ENCODE data around the gene CDKN1C.

GRCh38 chr11:2923446-2924375 is 38.1 kb upstream of the CDKN1C start:
- TF ChIP-seq RAD21 (IDR thresholded peaks at IDR 0.05 in 1 of 2, conservative IDR thresholded peaks at IDR 0.05 in 1 of 2; ENCODE audit: low read depth in 2 of 2, low read length in 2 of 2) (no peak), POLR2A (IDR thresholded peaks at IDR 0.05; ENCODE audit: control extremely low read depth in 1 of 2, low read depth in 2 of 2, low read length in 2 of 2) (no peak), CTCF (IDR thresholded peaks at IDR 0.05; ENCODE audit: control extremely low read depth in 1 of 3, insufficient read depth in 1 of 3, low read depth in 1 of 3, low read length in 3 of 3) (no peak), CTBP2 (IDR thresholded peaks at IDR 0.05; ENCODE audit: borderline replicate concordance, insufficient read depth, insufficient read length, low read length) (no peak), EP300 (IDR thresholded peaks at IDR 0.05; ENCODE audit: borderline replicate concordance in 1 of 2, low read depth in 2 of 2, low read length in 2 of 2) (no peak), SIN3A (conservative IDR thresholded peaks at IDR 0.05 in 1 of 2, IDR thresholded peaks at IDR 0.05 in 1 of 2; ENCODE audit: low read depth in 1 of 2, low read length in 2 of 2) (no peak), EZH2 (IDR thresholded peaks at IDR 0.05; ENCODE audit: low read depth, low read length, severe bottlenecking) (no peak), CEBPB (IDR thresholded peaks at IDR 0.05; ENCODE audit: low read depth, low read length) (no peak), POLR2AphosphoS5 (IDR thresholded peaks at IDR 0.05; ENCODE audit: low read depth, low read length) (no peak), BACH1 (IDR thresholded peaks at IDR 0.05; ENCODE audit: low read length) (no peak), CHD2 (IDR thresholded peaks at IDR 0.05; ENCODE audit: low read length) (no peak), RFX5 (IDR thresholded peaks at IDR 0.05; ENCODE audit: borderline replicate concordance, low read depth, low read length) (no peak), JUND (IDR thresholded peaks at IDR 0.05; ENCODE audit: low read length) (no peak), TEAD4 (IDR thresholded peaks at IDR 0.05; ENCODE audit: low read depth, low read length) (no peak)

Measured in H1 (cell line).